Calu3 (cell line): Measurements from ENCODE around the gene DNAJC27. TPM values are rescaled to one million over a fixed set of nuclear protein-coding genes. Genes with fewer than 3 reads are reported as not detected.

Source experiments
- BruUV-seq: library from RNA; stranded (reverse); fragments of 400-500 nt; replicated peaks from 2 replicates; lab custom pipeline; 2021; lab: Mats Ljungman, UMichigan
- CTCF ChIA-PET: fragments of 300-600 bp; sonication (Branson Sonifier 250); formaldehyde crosslinking; loops from one replicate; lab custom pipeline; 2022; ENCODE audit warnings: antibody characterized with exemption; lab: Charles Lee
- DNase-seq: peaks from one replicate; pipeline ENCODE4 v3.0.0; 2022
- H3K27ac Mint-ChIP-seq: one replicate; pipeline ENCODE4 v1.8.0; 2022; ENCODE audit warnings: mixed read lengths; ENCODE audit not compliant: unreplicated experiment
- H3K27me3 Mint-ChIP-seq: one replicate; pipeline ENCODE4 v1.8.0; 2022; ENCODE audit warnings: mixed read lengths; ENCODE audit not compliant: unreplicated experiment
- H3K36me3 Mint-ChIP-seq: one replicate; pipeline ENCODE4 v1.8.0; 2022; ENCODE audit warnings: mild to moderate bottlenecking, moderate library complexity, mixed read lengths; ENCODE audit not compliant: insufficient read depth, unreplicated experiment
- H3K4me1 Mint-ChIP-seq: one replicate; pipeline ENCODE4 v1.8.0; 2022; ENCODE audit warnings: mild to moderate bottlenecking, low read depth, mixed read lengths; ENCODE audit not compliant: unreplicated experiment
- H3K4me3 Mint-ChIP-seq: one replicate; pipeline ENCODE4 v1.8.0; 2022; ENCODE audit warnings: mild to moderate bottlenecking, low read depth, moderate library complexity, mixed read lengths; ENCODE audit not compliant: unreplicated experiment
- H3K9me3 Mint-ChIP-seq: one replicate; pipeline ENCODE4 v1.8.0; 2022; ENCODE audit warnings: low read depth, mixed read lengths; ENCODE audit not compliant: unreplicated experiment
- intact Hi-C: fragments of 100-400 bp; cut with micrococcal nuclease; formaldehyde crosslinking; loops from one replicate; pipeline ENCODE4 v1.10.0; 2022; ENCODE audit not compliant: unreplicated experiment
- total RNA-seq: library from RNA; stranded (reverse); gene quantifications from 2 replicates; pipeline ENCODE4 v1.2.3, GENCODE V29; 2022
- TF ChIP-seq, protein P1 (sequence below): fragments of 200-600 bp; IDR thresholded peaks from one replicate; pipeline ENCODE4 v1.8.0; 2022; ENCODE audit warnings: antibody characterized with exemption; ENCODE audit not compliant: unreplicated experiment

DNAJC27 gene
- total RNA-seq, 1 experiment from 2014 or later = 4.6 TPM

- intact Hi-C loops = no loop called here
- H3K4me1 Mint-ChIP-seq = peaks cover 8% of the 10 kb centered on the region
- H3K27ac Mint-ChIP-seq = no peak overlapping the region
- TF ChIP-seq, protein P1, sequence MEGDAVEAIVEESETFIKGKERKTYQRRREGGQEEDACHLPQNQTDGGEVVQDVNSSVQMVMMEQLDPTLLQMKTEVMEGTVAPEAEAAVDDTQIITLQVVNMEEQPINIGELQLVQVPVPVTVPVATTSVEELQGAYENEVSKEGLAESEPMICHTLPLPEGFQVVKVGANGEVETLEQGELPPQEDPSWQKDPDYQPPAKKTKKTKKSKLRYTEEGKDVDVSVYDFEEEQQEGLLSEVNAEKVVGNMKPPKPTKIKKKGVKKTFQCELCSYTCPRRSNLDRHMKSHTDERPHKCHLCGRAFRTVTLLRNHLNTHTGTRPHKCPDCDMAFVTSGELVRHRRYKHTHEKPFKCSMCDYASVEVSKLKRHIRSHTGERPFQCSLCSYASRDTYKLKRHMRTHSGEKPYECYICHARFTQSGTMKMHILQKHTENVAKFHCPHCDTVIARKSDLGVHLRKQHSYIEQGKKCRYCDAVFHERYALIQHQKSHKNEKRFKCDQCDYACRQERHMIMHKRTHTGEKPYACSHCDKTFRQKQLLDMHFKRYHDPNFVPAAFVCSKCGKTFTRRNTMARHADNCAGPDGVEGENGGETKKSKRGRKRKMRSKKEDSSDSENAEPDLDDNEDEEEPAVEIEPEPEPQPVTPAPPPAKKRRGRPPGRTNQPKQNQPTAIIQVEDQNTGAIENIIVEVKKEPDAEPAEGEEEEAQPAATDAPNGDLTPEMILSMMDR = no peak
- no peaks in the 10 kb centered on the region for H3K27me3 Mint-ChIP-seq
- peaks cover 11% of the 10 kb centered on the region for H3K36me3 Mint-ChIP-seq
- DNase-seq = no peak
- CTCF ChIA-PET = interaction anchor here (1.5 kb wide), 1 partner anchor 27 kb away, joined by 6 read pairs; no protein-coding TSS in a partner anchor
- H3K4me3 Mint-ChIP-seq = no peak overlapping the region
- BruUV-seq = no TSS peak
- H3K9me3 Mint-ChIP-seq = no peaks in the 10 kb centered on the region
These were observed 59.2 kb downstream of the DNAJC27 start for GRCh38 chr2:24912523-24912922.

- BruUV-seq = no TSS peak
- DNase-seq = no peak
- Mint-ChIP-seq H3K4me1 (peaks cover 8% of the 10 kb centered on the region), H3K27me3 (no peaks in the 10 kb centered on the region), H3K9me3 (no peaks in the 10 kb centered on the region), H3K36me3 (peaks cover 11% of the 10 kb centered on the region), H3K27ac (no peak overlapping the region), H3K4me3 (no peak overlapping the region)
- CTCF ChIA-PET = interaction anchor here (0.6 kb wide), 1 partner anchor 32 kb away, joined by 5 read pairs; no protein-coding TSS in a partner anchor
- intact Hi-C loops = no loop called here
- TF ChIP-seq, protein P1 = no peak
These were observed 61.5 kb downstream of the DNAJC27 start for GRCh38 chr2:24910245-24910644.

GRCh38 chr2:24909555-24910177 lies 62.1 kb downstream of the DNAJC27 start:
- intact Hi-C loops = no loop called here
- H3K9me3 Mint-ChIP-seq = no peaks in the 10 kb centered on the region
- TF ChIP-seq, protein P1 = no peak
- peaks cover 8% of the 10 kb centered on the region for H3K4me1 Mint-ChIP-seq
- no peak overlapping the region for H3K27ac Mint-ChIP-seq
- no peak for DNase-seq
- H3K36me3 Mint-ChIP-seq = peaks cover 11% of the 10 kb centered on the region
- H3K4me3 Mint-ChIP-seq = no peak overlapping the region
- CTCF ChIA-PET = no interaction called here
- no peaks in the 10 kb centered on the region for H3K27me3 Mint-ChIP-seq
- no TSS peak for BruUV-seq

DNA sequence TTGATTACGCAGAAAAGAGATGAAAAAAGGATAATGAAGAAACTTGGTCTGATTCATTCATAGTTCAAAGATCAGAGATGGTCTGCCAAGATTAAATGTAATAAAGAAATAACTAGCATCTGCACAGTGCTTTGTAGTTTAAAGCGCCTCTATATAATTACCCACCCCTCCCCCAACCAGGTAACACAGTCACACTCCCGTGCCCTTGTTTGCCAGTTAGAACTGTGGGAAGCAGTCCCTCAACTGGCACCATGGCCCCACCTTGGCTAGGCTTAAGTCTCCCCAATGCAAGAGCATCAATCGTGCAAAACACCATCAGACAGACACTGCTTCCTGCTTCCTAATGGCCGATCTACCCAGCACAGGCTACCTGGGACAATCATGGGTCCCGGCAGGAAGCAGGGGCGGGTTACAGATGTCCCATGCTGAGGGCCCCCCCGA lies 63.3 kb downstream of the DNAJC27 start:
- H3K36me3 Mint-ChIP-seq = peaks cover 6% of the 10 kb centered on the region
- H3K9me3 Mint-ChIP-seq = no peaks in the 10 kb centered on the region
- no peak overlapping the region for H3K4me3 Mint-ChIP-seq
- CTCF ChIA-PET = no interaction called here
- H3K27ac Mint-ChIP-seq = no peak overlapping the region
- DNase-seq = no peak
- no peaks in the 10 kb centered on the region for H3K27me3 Mint-ChIP-seq
- no TSS peak for BruUV-seq
- peaks cover 8% of the 10 kb centered on the region for H3K4me1 Mint-ChIP-seq
- TF ChIP-seq, protein P1 = no peak
- intact Hi-C loops = no loop called here
